ENCODE results near the gene ZNF91.

DNA sequence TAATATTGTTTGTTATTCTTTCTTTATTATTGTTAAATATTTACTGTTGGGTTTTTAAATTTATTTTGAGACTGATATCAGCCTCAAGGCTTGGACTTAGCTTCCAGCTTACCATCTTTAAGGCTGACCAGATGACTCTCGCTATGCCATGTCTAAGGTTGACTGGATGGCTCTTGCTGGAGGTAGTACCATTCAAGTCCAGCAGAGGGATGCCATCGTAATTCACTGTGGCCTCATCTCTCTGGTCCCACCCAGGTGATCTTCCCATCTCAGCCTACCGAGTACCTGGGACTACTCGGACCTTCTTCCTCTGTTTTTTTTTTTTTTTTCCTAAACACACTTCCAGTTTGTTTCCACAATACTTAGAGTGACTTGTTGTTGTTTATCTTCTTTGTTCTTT is 41.7 kb upstream of the ZNF91 start:
- TF ChIP-seq, protein P1, sequence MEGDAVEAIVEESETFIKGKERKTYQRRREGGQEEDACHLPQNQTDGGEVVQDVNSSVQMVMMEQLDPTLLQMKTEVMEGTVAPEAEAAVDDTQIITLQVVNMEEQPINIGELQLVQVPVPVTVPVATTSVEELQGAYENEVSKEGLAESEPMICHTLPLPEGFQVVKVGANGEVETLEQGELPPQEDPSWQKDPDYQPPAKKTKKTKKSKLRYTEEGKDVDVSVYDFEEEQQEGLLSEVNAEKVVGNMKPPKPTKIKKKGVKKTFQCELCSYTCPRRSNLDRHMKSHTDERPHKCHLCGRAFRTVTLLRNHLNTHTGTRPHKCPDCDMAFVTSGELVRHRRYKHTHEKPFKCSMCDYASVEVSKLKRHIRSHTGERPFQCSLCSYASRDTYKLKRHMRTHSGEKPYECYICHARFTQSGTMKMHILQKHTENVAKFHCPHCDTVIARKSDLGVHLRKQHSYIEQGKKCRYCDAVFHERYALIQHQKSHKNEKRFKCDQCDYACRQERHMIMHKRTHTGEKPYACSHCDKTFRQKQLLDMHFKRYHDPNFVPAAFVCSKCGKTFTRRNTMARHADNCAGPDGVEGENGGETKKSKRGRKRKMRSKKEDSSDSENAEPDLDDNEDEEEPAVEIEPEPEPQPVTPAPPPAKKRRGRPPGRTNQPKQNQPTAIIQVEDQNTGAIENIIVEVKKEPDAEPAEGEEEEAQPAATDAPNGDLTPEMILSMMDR (IDR thresholded peaks at IDR 0.05; ENCODE audit: low read depth, low read length, poor library complexity, severe bottlenecking), result no peak
- no peak for TF ChIP-seq EZH2phosphoT487 (IDR thresholded peaks at IDR 0.05; ENCODE audit: borderline replicate concordance, low read length)
